HEK293T (cell line): ENCODE measurements around the gene NCAPD2.
A peak's percentile ranks its signal among the peaks of the same experiment; 100 is the strongest.

Source experiments
- CTCF ChIA-PET: fragments of 350-600 bp; formaldehyde crosslinking; extraction: SDS; loops from one replicate; lab custom pipeline; 2021; ENCODE audit warnings: antibody characterized with exemption, inconsistent platforms; lab: Yijun Ruan, JAX
- POLR2A ChIA-PET: fragments of 350-600 bp; formaldehyde crosslinking; extraction: SDS; loops from one replicate; lab custom pipeline; 2020; ENCODE audit warnings: antibody characterized with exemption, inconsistent platforms; lab: Yijun Ruan, JAX
- DNase-seq: peaks from one replicate; pipeline ENCODE4 v3.0.0; 2012; ENCODE audit warnings: mixed read lengths; ENCODE audit errors: extremely low spot score
- ARNT ChIP-seq: fragments of 450-650 bp; IDR thresholded peaks from 2 replicates; pipeline ENCODE4 v1.6.1; 2017; ENCODE audit warnings: mild to moderate bottlenecking
- BHLHE40 ChIP-seq: fragments of 450-650 bp; IDR thresholded peaks from 2 replicates; pipeline ENCODE4 v1.6.1; 2016; ENCODE audit warnings: mild to moderate bottlenecking, moderate library complexity, borderline replicate concordance
- CTBP1 ChIP-seq: fragments of 450-650 bp; IDR thresholded peaks from 2 replicates; pipeline ENCODE4 v1.6.1; 2016; ENCODE audit warnings: borderline replicate concordance
- ELF4 ChIP-seq: fragments of 450-650 bp; IDR thresholded peaks from 2 replicates; pipeline ENCODE4 v1.6.1; 2017; ENCODE audit warnings: antibody characterized with exemption
- FOXA1 ChIP-seq: fragments of 450-650 bp; IDR thresholded peaks from 2 replicates; pipeline ENCODE4 v1.6.1; 2016; ENCODE audit warnings: mild to moderate bottlenecking
- FOXK2 ChIP-seq: fragments of 450-650 bp; IDR thresholded peaks from 2 replicates; pipeline ENCODE4 v1.6.1; 2016; ENCODE audit warnings: mild to moderate bottlenecking
- FOXM1 ChIP-seq: fragments of 450-650 bp; IDR thresholded peaks from 2 replicates; pipeline ENCODE4 v1.6.1; 2017; ENCODE audit warnings: mild to moderate bottlenecking, borderline replicate concordance
- HDGF ChIP-seq: fragments of 450-650 bp; IDR thresholded peaks from 2 replicates; pipeline ENCODE4 v1.6.1; 2017; ENCODE audit warnings: antibody characterized with exemption, borderline replicate concordance
- L3MBTL2 ChIP-seq: fragments of 450-650 bp; conservative IDR thresholded peaks from 2 replicates; pipeline ENCODE4 v1.6.1; 2016; ENCODE audit warnings: mild to moderate bottlenecking
- LEF1 ChIP-seq: fragments of 450-650 bp; IDR thresholded peaks from 2 replicates; pipeline ENCODE4 v1.6.1; 2017; ENCODE audit warnings: mild to moderate bottlenecking, borderline replicate concordance
- NFRKB ChIP-seq: fragments of 450-650 bp; IDR thresholded peaks from 2 replicates; pipeline ENCODE4 v1.6.1; 2016; ENCODE audit warnings: mild to moderate bottlenecking, moderate library complexity
- SP1 ChIP-seq: fragments of 450-650 bp; IDR thresholded peaks from 2 replicates; pipeline ENCODE4 v1.6.1; 2017
- SUZ12 ChIP-seq: fragments of 450-650 bp; IDR thresholded peaks from 2 replicates; pipeline ENCODE4 v1.6.1; 2016; ENCODE audit warnings: mild to moderate bottlenecking
- TARDBP ChIP-seq: fragments of 450-650 bp; IDR thresholded peaks from 2 replicates; pipeline ENCODE4 v1.6.1; 2016
- ZNF384 ChIP-seq: fragments of 450-650 bp; IDR thresholded peaks from 2 replicates; pipeline ENCODE4 v1.6.1; 2016
- TF ChIP-seq, protein P1 (sequence below): fragments of 450-650 bp; IDR thresholded peaks from 2 replicates; pipeline ENCODE4 v1.6.1; 2016

Gene NCAPD2

GRCh38 chr12:6462234-6462995 is 31.5 kb upstream of the NCAPD2 start:
- no peak for DNase-seq
- ChIA-PET POLR2A (interaction anchor here (0.5 to 1.8 kb wide), 4 partner anchors 11 to 132 kb away, joined by 3 to 6 read pairs (median 4); partner anchors contain the start of genes MRPL51 and TAPBPL), CTCF (no interaction called here)
- TF ChIP-seq L3MBTL2, result no peak
- TF ChIP-seq, protein P1, sequence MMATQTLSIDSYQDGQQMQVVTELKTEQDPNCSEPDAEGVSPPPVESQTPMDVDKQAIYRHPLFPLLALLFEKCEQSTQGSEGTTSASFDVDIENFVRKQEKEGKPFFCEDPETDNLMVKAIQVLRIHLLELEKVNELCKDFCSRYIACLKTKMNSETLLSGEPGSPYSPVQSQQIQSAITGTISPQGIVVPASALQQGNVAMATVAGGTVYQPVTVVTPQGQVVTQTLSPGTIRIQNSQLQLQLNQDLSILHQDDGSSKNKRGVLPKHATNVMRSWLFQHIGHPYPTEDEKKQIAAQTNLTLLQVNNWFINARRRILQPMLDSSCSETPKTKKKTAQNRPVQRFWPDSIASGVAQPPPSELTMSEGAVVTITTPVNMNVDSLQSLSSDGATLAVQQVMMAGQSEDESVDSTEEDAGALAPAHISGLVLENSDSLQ, result no peak

- POLR2A ChIA-PET, result interaction anchor here (1.8 kb wide), 1 partner anchor 30 kb away, joined by 6 read pairs; the partner anchor contains the start of gene MRPL51
- CTCF ChIA-PET, result no interaction called here
Observed at GRCh38 chr12:6463216-6463615, 30.7 kb upstream of the NCAPD2 start.

GRCh38 chr12:6463858-6464257 is 30.0 kb upstream of the NCAPD2 start:
- ChIA-PET CTCF (no interaction called here), POLR2A (interaction anchor here (0.8 to 1.8 kb wide), 2 partner anchors 11 to 29 kb away, joined by 3 to 6 read pairs; partner anchors contain the start of gene MRPL51)

More at GRCh38 chr12:6463216-6463615, 30.7 kb upstream of the NCAPD2 start:
- DNase-seq, result no peak
- TF ChIP-seq FOXM1, result no peak
- TF ChIP-seq FOXA1, result no peak
- no peak for TF ChIP-seq L3MBTL2
- TF ChIP-seq SP1, result no peak
- no peak for TF ChIP-seq SUZ12
- TF ChIP-seq, protein P1, result no peak
- TF ChIP-seq ZNF384, result no peak
- TF ChIP-seq NFRKB, result no peak
- TF ChIP-seq HDGF, result no peak
- no peak for TF ChIP-seq LEF1
- TF ChIP-seq ARNT, result no peak
- TF ChIP-seq FOXK2, result no peak
- TF ChIP-seq ELF4, result no peak

DNA sequence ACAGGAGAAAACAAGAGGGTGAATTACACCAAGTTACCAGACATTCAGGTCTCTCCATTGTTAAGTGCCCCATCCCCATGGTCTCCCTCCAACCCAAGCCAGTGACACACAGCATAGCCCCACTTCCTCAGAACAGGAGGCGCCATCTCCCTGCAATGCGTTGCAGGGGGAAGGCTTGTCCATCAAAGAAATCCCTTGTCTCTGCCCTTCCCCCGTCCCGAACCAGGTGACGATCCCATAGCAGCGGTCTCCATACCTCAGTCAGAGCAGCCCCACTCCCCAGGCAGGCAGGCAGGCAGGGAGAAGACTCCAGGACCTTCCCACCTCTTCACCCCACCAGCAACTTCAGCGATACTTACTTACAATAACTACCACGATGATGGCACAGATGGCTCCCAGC is 29.4 kb upstream of the NCAPD2 start:
- ChIA-PET CTCF (interaction anchor here (0.9 to 2.3 kb wide), 7 partner anchors 10 to 141 kb away, joined by 3 to 26 read pairs (median 7); partner anchors contain the start of gene TAPBPL), POLR2A (interaction anchor here (0.9 to 1.3 kb wide), 2 partner anchors 41 to 123 kb away, joined by 3 to 5 read pairs; partner anchors contain the start of gene TNFRSF1A)
- no peak for DNase-seq
- TF ChIP-seq BHLHE40 (no peak), HDGF (no peak), SP1 (no peak), ELF4 (no peak), NFRKB (no peak), TARDBP (no peak), FOXK2 (no peak)

More at GRCh38 chr12:6463858-6464257, 30.0 kb upstream of the NCAPD2 start:
- no peak for DNase-seq
- TF ChIP-seq NFRKB (no peak), HDGF (no peak), FOXK2 (no peak), LEF1 (no peak), SUZ12 (no peak), TARDBP (no peak), ARNT (no peak), L3MBTL2 (no peak), SP1 (no peak), ELF4 (no peak), ZNF384 (no peak), FOXA1 (no peak), CTBP1 (no peak), FOXM1 (no peak), BHLHE40 (no peak)
- TF ChIP-seq, protein P1, result no peak

- ChIA-PET POLR2A (interaction anchor here (0.9 to 1.8 kb wide), 8 partner anchors 23 to 187 kb away, joined by 3 to 6 read pairs (median 4); partner anchors contain the start of genes MRPL51 and TNFRSF1A), CTCF (interaction anchor here (0.6 to 2.3 kb wide), 21 partner anchors 9 to 146 kb away, joined by 3 to 26 read pairs (median 4); partner anchors contain the start of genes CD27 and TAPBPL)
- TF ChIP-seq NFRKB (no peak), FOXK2 (no peak), BHLHE40 (no peak), L3MBTL2 (no peak), HDGF (no peak), ZNF384 (no peak), FOXA1 (no peak), ELF4 (no peak), SP1 (no peak), ARNT (no peak), CTBP1 (no peak)
- TF ChIP-seq, protein P1, result no peak
- DNase-seq, result peak; percentile 61
Observed at GRCh38 chr12:6465467-6466183, 28.3 kb upstream of the NCAPD2 start.
